Epithelial cell of proximal tubule (primary cell): ENCODE data around the gene TSPAN7. TPM values are rescaled to one million over a fixed set of nuclear protein-coding genes. Genes with fewer than 3 reads are reported as not detected.

Source experiments
- DNase-seq: peaks from one replicate; pipeline ENCODE4 v3.0.0-alpha.2; 2011; ENCODE audit warnings: low read depth
- H3K4me3 ChIP-seq: 2 replicates; pipeline ENCODE4 v1.5.1; 2011; ENCODE audit warnings: low read depth, mild to moderate bottlenecking, low read length
- CTCF ChIP-seq: conservative IDR thresholded peaks from 2 replicates; pipeline ENCODE4 v1.5.1; 2012; ENCODE audit warnings: low read depth, mild to moderate bottlenecking, low read length
- total RNA-seq: library from RNA; depleted of rRNA; stranded (reverse); fragments of >200 nt; gene quantifications from 2 replicates; pipeline ENCODE4 v1.2.3, GENCODE V29; 2015

Gene TSPAN7
- total RNA-seq, 1 donor from 2014 or later = 1.9 TPM

GRCh38 chrX:38649674-38650647 is 88.6 kb downstream of the TSPAN7 start:
- H3K4me3 ChIP-seq = no peak overlapping the region
- no peak for DNase-seq
- no peak for TF ChIP-seq CTCF

- H3K4me3 ChIP-seq = no peak overlapping the region
- TF ChIP-seq CTCF = no peak
- no peak for DNase-seq
These were observed 90.6 kb downstream of the TSPAN7 start for GRCh38 chrX:38651625-38652601.

GRCh38 chrX:38652934-38653442 is 91.6 kb downstream of the TSPAN7 start:
- no peak for DNase-seq
- no peak for TF ChIP-seq CTCF
- no peak overlapping the region for H3K4me3 ChIP-seq

- peak; percentile 59 for TF ChIP-seq CTCF
- no peak for DNase-seq
- H3K4me3 ChIP-seq = no peak overlapping the region
These were observed 93.0 kb downstream of the TSPAN7 start for GRCh38 chrX:38654302-38654701.

GRCh38 chrX:38656350-38656915 is 95.1 kb downstream of the TSPAN7 start:
- no peak for DNase-seq
- TF ChIP-seq CTCF = no peak

GRCh38 chrX:38657562-38657961 is 96.2 kb downstream of the TSPAN7 start:
- TF ChIP-seq CTCF = no peak
- DNase-seq = no peak
- no peak overlapping the region for H3K4me3 ChIP-seq

More at GRCh38 chrX:38656350-38656915, 95.1 kb downstream of the TSPAN7 start:
- no peak overlapping the region for H3K4me3 ChIP-seq
